GM18858 (cell line): ENCODE measurements around the gene ANAPC2.
"Not testable (repeated sequence)": the region's sequence is repeated elsewhere in the genome, so short reads cannot be mapped to it uniquely, and the experiment has no call there.

Source experiments
- ATAC-seq: cut with Tn5 transposase; IDR thresholded peaks from one replicate; pipeline ENCODE4 v1.9.1; 2021; ENCODE audit not compliant: unreplicated experiment

ANAPC2 gene

GRCh38 chr9:137148242-137148641, 40.1 kb downstream of the ANAPC2 start:
- no peak for ATAC-seq

GRCh38 chr9:137147793-137148160, 40.6 kb downstream of the ANAPC2 start:
- no peak for ATAC-seq

- ATAC-seq = no peak
Observed at GRCh38 chr9:137147091-137147792, 41.1 kb downstream of the ANAPC2 start.

- ATAC-seq = no peak
Observed at GRCh38 chr9:137146527-137146918, 41.8 kb downstream of the ANAPC2 start.

- no peak for ATAC-seq
Observed at GRCh38 chr9:137145731-137146526, 42.4 kb downstream of the ANAPC2 start.

GRCh38 chr9:137143459-137143858, 44.9 kb downstream of the ANAPC2 start:
- ATAC-seq = no peak

- no peak for ATAC-seq
Observed at GRCh38 chr9:137141976-137142936, 46.1 kb downstream of the ANAPC2 start.

GRCh38 chr9:137141050-137141810, 47.1 kb downstream of the ANAPC2 start:
- ATAC-seq = no peak

GRCh38 chr9:137140151-137141012, 48.0 kb downstream of the ANAPC2 start:
- no peak for ATAC-seq

- ATAC-seq = no peak
Observed at GRCh38 chr9:137139468-137140150, 48.8 kb downstream of the ANAPC2 start.

- no peak for ATAC-seq
Observed at GRCh38 chr9:137138722-137139467, 49.5 kb downstream of the ANAPC2 start, which contains the start of gene GRIN1. GRIN1 (plus strand) TSS chr9:137139154; CDS start chr9:137139487, 333 bp downstream.

- ATAC-seq = no peak
Observed at GRCh38 chr9:137138058-137138721, 50.2 kb downstream of the ANAPC2 start.

- no peak for ATAC-seq
Observed at GRCh38 chr9:137136881-137137607, 51.3 kb downstream of the ANAPC2 start.

GRCh38 chr9:137136261-137136880, 52.0 kb downstream of the ANAPC2 start:
- no peak for ATAC-seq

- ATAC-seq = not testable (repeated sequence)
Observed at GRCh38 chr9:137135154-137135553, 53.2 kb downstream of the ANAPC2 start.

- ATAC-seq = no peak
Observed at GRCh38 chr9:137134191-137134590, 54.2 kb downstream of the ANAPC2 start.
